Measurements from ENCODE around the gene ATP10A. TPM values are rescaled to one million over a fixed set of nuclear protein-coding genes. Genes with fewer than 3 reads are reported as not detected.

ATP10A gene
- total RNA-seq, 1 experiment from 2014 or later: 3.9 TPM

GRCh38 chr15:25838871-25839195, 24.3 kb downstream of the ATP10A start:
- H3K4me3 Mint-ChIP-seq: no peak overlapping the region
- H2AFZ ChIP-seq (ENCODE audit: low read length): no peak overlapping the region

More at GRCh38 chr15:25838871-25839195, 24.3 kb downstream of the ATP10A start:
- Histone ChIP-seq H3K23me2 (ENCODE audit: insufficient read length, low read depth, low read length, poor library complexity, severe bottlenecking) (no peaks in the 10 kb centered on the region), H2AK5ac (ENCODE audit: insufficient read length, low read length) (no peak overlapping the region), H3K79me1 (ENCODE audit: insufficient read depth, low read depth, low read length, poor library complexity, severe bottlenecking) (no peaks in the 10 kb centered on the region), H3K27me3 (ENCODE audit: insufficient read depth, low read length) (no peaks in the 10 kb centered on the region), H3K56ac (ENCODE audit: insufficient read length, low read depth, low read length) (no peak overlapping the region), H3K18ac (ENCODE audit: insufficient read length, low read depth, low read length) (no peak overlapping the region), H3K27ac (ENCODE audit: insufficient read length, low read depth, low read length) (no peak overlapping the region), H2BK12ac (ENCODE audit: insufficient read length, low read depth, low read length) (no peak overlapping the region), H4K91ac (ENCODE audit: insufficient read length, low read depth, low read length) (no peak overlapping the region), H2BK120ac (ENCODE audit: low read depth, low read length, poor library complexity, severe bottlenecking) (no peak overlapping the region), H3K79me2 (ENCODE audit: insufficient read depth, low read length) (no peaks in the 10 kb centered on the region), H3K14ac (ENCODE audit: insufficient read depth, low read length) (no peak overlapping the region), H3K4ac (ENCODE audit: low read depth, low read length) (no peak overlapping the region), H3K9me3 (ENCODE audit: control insufficient read depth, low read depth, low read length) (no peaks in the 10 kb centered on the region), H2BK15ac (ENCODE audit: low read depth, low read length) (no peak overlapping the region), H3T11ph (ENCODE audit: low read length) (no peak overlapping the region), H3K9ac (ENCODE audit: extremely low read depth, insufficient read length, low read length) (no peak overlapping the region), H2BK20ac (ENCODE audit: low read depth, low read length, poor library complexity, severe bottlenecking) (no peak overlapping the region), H3K4me2 (ENCODE audit: insufficient read depth, insufficient read length, low read length) (no peak overlapping the region), H4K8ac (replicated peaks; ENCODE audit: insufficient read length, low read depth, low read length) (no peak overlapping the region), H4K20me1 (ENCODE audit: control insufficient read depth, insufficient read depth, insufficient read length) (peaks cover 2% of the 10 kb centered on the region), H3K23ac (ENCODE audit: insufficient read length, low read depth, low read length) (no peak overlapping the region), H3K4me1 (ENCODE audit: insufficient read depth, low read length) (no peaks in the 10 kb centered on the region), H4K5ac (ENCODE audit: insufficient read length, low read depth, low read length) (no peak overlapping the region), H2BK5ac (ENCODE audit: insufficient read length, low read length) (no peak overlapping the region)
- Mint-ChIP-seq H3K4me1 (peaks cover 0 to 13% of the 10 kb centered on the region in 2 experiments; a peak in 2 of 4 replicates), H3K27ac (no peak overlapping the region), H3K9me3 (no peaks in the 10 kb centered on the region), H3K27me3 (ENCODE audit: low read depth) (no peaks in the 10 kb centered on the region; the same call in 1 of the 2 replicates), H3K36me3 (ENCODE audit: insufficient read depth in 1 of 3, low read depth in 3 of 3) (no peaks in the 10 kb centered on the region)
- DNase-seq: no peak
- no CpG with 5 or more reads among the region's 4 CpGs for WGBS (ENCODE audit: extremely low coverage, insufficient read length, low lambda C conversion rate)
- TF ChIP-seq, protein P1, sequence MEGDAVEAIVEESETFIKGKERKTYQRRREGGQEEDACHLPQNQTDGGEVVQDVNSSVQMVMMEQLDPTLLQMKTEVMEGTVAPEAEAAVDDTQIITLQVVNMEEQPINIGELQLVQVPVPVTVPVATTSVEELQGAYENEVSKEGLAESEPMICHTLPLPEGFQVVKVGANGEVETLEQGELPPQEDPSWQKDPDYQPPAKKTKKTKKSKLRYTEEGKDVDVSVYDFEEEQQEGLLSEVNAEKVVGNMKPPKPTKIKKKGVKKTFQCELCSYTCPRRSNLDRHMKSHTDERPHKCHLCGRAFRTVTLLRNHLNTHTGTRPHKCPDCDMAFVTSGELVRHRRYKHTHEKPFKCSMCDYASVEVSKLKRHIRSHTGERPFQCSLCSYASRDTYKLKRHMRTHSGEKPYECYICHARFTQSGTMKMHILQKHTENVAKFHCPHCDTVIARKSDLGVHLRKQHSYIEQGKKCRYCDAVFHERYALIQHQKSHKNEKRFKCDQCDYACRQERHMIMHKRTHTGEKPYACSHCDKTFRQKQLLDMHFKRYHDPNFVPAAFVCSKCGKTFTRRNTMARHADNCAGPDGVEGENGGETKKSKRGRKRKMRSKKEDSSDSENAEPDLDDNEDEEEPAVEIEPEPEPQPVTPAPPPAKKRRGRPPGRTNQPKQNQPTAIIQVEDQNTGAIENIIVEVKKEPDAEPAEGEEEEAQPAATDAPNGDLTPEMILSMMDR (conservative IDR thresholded peaks at IDR 0.05): no peak
